K562 (cell line): Measurements from ENCODE around the gene RBM34. TPM values are rescaled to one million over a fixed set of nuclear protein-coding genes. Genes with fewer than 3 reads are reported as not detected.

Source experiments
- ARID2 ChIP-seq: fragments of 450-650 bp; IDR thresholded peaks from 2 replicates; pipeline ENCODE4 v1.6.1; 2017; ENCODE audit warnings: antibody characterized with exemption, mild to moderate bottlenecking
- CAMTA2 ChIP-seq: fragments of 250-450 bp; sonication (Bioruptor Pico); conservative IDR thresholded peaks from 2 replicates; pipeline ENCODE4 v1.5.1; 2022
- DMBX1 ChIP-seq: fragments of 250-450 bp; sonication (Bioruptor Pico); IDR thresholded peaks from 2 replicates; pipeline ENCODE4 v1.8.0; 2022; ENCODE audit warnings: inconsistent platforms, mild to moderate bottlenecking, moderate library complexity, borderline replicate concordance
- ELK3 ChIP-seq: fragments of 450-650 bp; formaldehyde crosslinking; IDR thresholded peaks from 2 replicates; pipeline ENCODE4 v1.4.0; 2020; ENCODE audit warnings: mild to moderate bottlenecking
- HEY1 ChIP-seq: fragments of 250-450 bp; sonication (Bioruptor Pico); IDR thresholded peaks from 2 replicates; pipeline ENCODE4 v1.5.0; 2020; ENCODE audit warnings: mild to moderate bottlenecking, moderate library complexity, borderline replicate concordance
- MTF1 ChIP-seq: fragments of 250-450 bp; sonication (Bioruptor Pico); IDR thresholded peaks from 2 replicates; pipeline ENCODE4 v1.9.0; 2021; ENCODE audit warnings: moderate library complexity, mild to moderate bottlenecking, inconsistent platforms, borderline replicate concordance
- NFE2 ChIP-seq: IDR thresholded peaks from 2 replicates; pipeline ENCODE4 v1.6.1; 2014; ENCODE audit warnings: antibody characterized with exemption, low read depth
- NFRKB ChIP-seq: fragments of 450-650 bp; IDR thresholded peaks from 2 replicates; pipeline ENCODE4 v1.6.1; 2016; ENCODE audit warnings: low read depth
- PCBP2 ChIP-seq: fragments of 200-400 bp; formaldehyde crosslinking; IDR thresholded peaks from 2 replicates; pipeline ENCODE4 v1.6.1; 2018; ENCODE audit warnings: low read length, low read depth, mild to moderate bottlenecking, moderate library complexity; ENCODE audit not compliant: poor library complexity, severe bottlenecking
- RREB1 ChIP-seq: fragments of 250-450 bp; sonication (Bioruptor Pico); IDR thresholded peaks from 2 replicates; pipeline ENCODE4 v1.4.0; 2020
- TFE3 ChIP-seq: fragments of 450-650 bp; formaldehyde crosslinking; IDR thresholded peaks from 2 replicates; pipeline ENCODE4 v1.4.0; 2020; ENCODE audit warnings: mild to moderate bottlenecking, mixed read lengths
- YY1 ChIP-seq, 3 experiments: IDR thresholded peaks; 2 replicates each; pipeline ENCODE4 v1.6.1; 2011; ENCODE audit warnings: low read length in 2 of 3, mild to moderate bottlenecking in 2 of 3, moderate library complexity in 2 of 3, borderline replicate concordance in 1 of 3, control low read depth in 1 of 3, low read depth in 1 of 3; ENCODE audit not compliant: insufficient read depth in 3 of 3, insufficient replicate concordance in 2 of 3, control insufficient read depth in 1 of 3, insufficient read length in 1 of 3; ENCODE audit errors: extremely low read depth in 1 of 3
- ZFP91 ChIP-seq: sonication (generic); formaldehyde crosslinking; IDR thresholded peaks from 2 replicates; pipeline ENCODE4 v1.8.0; 2022; ENCODE audit warnings: mild to moderate bottlenecking, missing genetic modification reagents
- ZNF165 ChIP-seq: fragments of 250-450 bp; sonication (Bioruptor Pico); IDR thresholded peaks from 2 replicates; pipeline ENCODE4 v1.4.0; 2020; ENCODE audit warnings: borderline replicate concordance
- ZNF449 ChIP-seq: fragments of 250-450 bp; sonication (Bioruptor Pico); IDR thresholded peaks from 2 replicates; pipeline ENCODE4 v1.8.0; 2022; ENCODE audit warnings: moderate library complexity, mild to moderate bottlenecking, inconsistent platforms
- polyA plus RNA-seq, 8 experiments: library from polyadenylated mRNA; depleted of rRNA in 4 of 8; stranded (reverse) in 5 of 8; unstranded in 3 of 8; fragments of >200 nt; fragmentation: Nextera tagmentation in 2 of 8; fragmentation: Illumina TruSeq in 1 of 8; extraction: Ambion mirVana in 2 of 8; extraction: Trizol in 1 of 8; gene quantifications; 2 replicates each; pipeline versions ENCODE4 v1.2.1 to v1.2.3, GENCODE V29; 2011 to 2014; ENCODE audit warnings: inconsistent platforms in 1 of 8, missing spikeins in 1 of 8
- total RNA-seq, 7 experiments: library from RNA; depleted of rRNA in 6 of 7; stranded (reverse); fragments of >200 nt in 6 of 7; fragmentation: Illumina TruSeq in 2 of 7; extraction: Trizol in 2 of 7; gene quantifications; 2 replicates each; pipeline versions ENCODE4 v1.2.1 to v1.2.3, GENCODE V29; 2011 to 2021; ENCODE audit warnings: low replicate concordance in 1 of 7

RBM34 gene
- total and polyA plus RNA-seq, 9 of the 15 experiments (the other 6 are each of a cell fraction or from before 2014, with no cell fraction given): 64.0 to 178 (median 124) TPM

- TF ChIP-seq RREB1 (CRISPR knock-in tag) (no peak), NFE2 (peak; percentile 92), PCBP2 (no peak), ARID2 (no peak), MTF1 (CRISPR knock-in tag) (no peak), HEY1 (CRISPR knock-in tag) (0 out of 2 replicates have a peak, but pooled peaks have one; percentile 56), ELK3 (CRISPR knock-in tag) (no peak), CAMTA2 (CRISPR knock-in tag) (no peak), ZNF165 (no peak), DMBX1 (CRISPR knock-in tag) (no peak), ZFP91 (CRISPR knock-in tag) (no peak), YY1 (IDR thresholded peaks at IDR 0.05; ENCODE audit: borderline replicate concordance in 1 of 3, control insufficient read depth in 1 of 3, extremely low read depth in 1 of 3, insufficient read depth in 3 of 3, insufficient read length in 1 of 3, insufficient replicate concordance in 2 of 3, low read depth in 1 of 3, low read length in 2 of 3) (no peak), ZNF449 (CRISPR knock-in tag) (no peak), TFE3 (no peak), NFRKB (no peak)
These were observed 70.5 kb downstream of the RBM34 start (continued) for GRCh38 chr1:235090406-235091069.
